Nephron (organoid): ENCODE measurements around the gene CACHD1.
"Not testable (repeated sequence)": the region's sequence is repeated elsewhere in the genome, so short reads cannot be mapped to it uniquely, and the experiment has no call there.

Experiments used
- H3K27ac Mint-ChIP-seq, 3 experiments: 2 replicates each; pipeline ENCODE4 v1.8.0; 2020; ENCODE audit warnings: mixed read lengths in 3 of 3, mild to moderate bottlenecking in 2 of 3, moderate library complexity in 1 of 3
- H3K27me3 Mint-ChIP-seq: 2 replicates; pipeline ENCODE4 v1.8.0; 2021; ENCODE audit warnings: low read depth, mild to moderate bottlenecking, moderate library complexity, mixed read lengths
- H3K36me3 Mint-ChIP-seq: 2 replicates; pipeline ENCODE4 v1.8.0; 2020; ENCODE audit warnings: low read depth, mixed read lengths
- H3K4me1 Mint-ChIP-seq: 2 replicates; pipeline ENCODE4 v1.8.0; 2020; ENCODE audit warnings: mixed read lengths
- H3K4me3 Mint-ChIP-seq, 3 experiments: 2 replicates each; pipeline ENCODE4 v1.8.0; 2020; ENCODE audit warnings: mild to moderate bottlenecking in 3 of 3, mixed read lengths in 3 of 3, moderate library complexity in 2 of 3
- H3K9me3 Mint-ChIP-seq: 2 replicates; pipeline ENCODE4 v1.8.0; 2020; ENCODE audit warnings: mixed read lengths
- CTCF ChIP-seq, 3 experiments: fragments of 200-600 bp; sonication (generic); IDR thresholded peaks; one replicate each; pipeline ENCODE4 v1.5.0; 2021; ENCODE audit warnings: antibody characterized with exemption in 3 of 3; ENCODE audit not compliant: unreplicated experiment in 3 of 3

Gene CACHD1

DNA sequence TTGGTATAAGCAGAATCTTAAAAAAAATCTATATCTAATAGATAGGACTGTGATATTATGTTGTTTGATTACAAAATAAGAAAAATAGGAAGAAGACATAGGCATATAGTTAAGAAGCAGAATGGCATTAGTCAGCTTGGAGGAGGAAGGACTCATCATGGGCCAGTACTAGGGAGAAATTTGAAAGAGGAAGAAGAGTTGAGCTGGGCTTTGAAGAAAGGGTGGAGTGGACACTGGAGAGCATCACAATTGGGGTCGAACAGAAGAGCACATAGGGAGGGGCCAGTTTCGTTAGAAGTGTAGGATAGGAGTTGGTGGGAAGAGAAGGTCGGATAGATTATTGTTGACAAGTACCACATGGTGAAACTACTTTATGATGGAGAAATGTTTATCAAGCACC, 129.3 kb downstream of the CACHD1 start:
- TF ChIP-seq CTCF (IDR thresholded peaks at IDR 0.05; ENCODE audit: unreplicated experiment in 3 of 3): no peak
- peaks cover 36% of the 10 kb centered on the region for H3K36me3 Mint-ChIP-seq
- no peaks in the 10 kb centered on the region for H3K9me3 Mint-ChIP-seq
- peaks cover 62% of the 10 kb centered on the region for H3K4me1 Mint-ChIP-seq
- H3K4me3 Mint-ChIP-seq: no peak overlapping the region
- H3K27me3 Mint-ChIP-seq: peaks cover 4% of the 10 kb centered on the region
- peak overlapping the region; percentile 2 to 51 (median 5) for H3K27ac Mint-ChIP-seq

- H3K27ac Mint-ChIP-seq: peak overlapping the region; percentile 30 to 80 (median 63)
- H3K9me3 Mint-ChIP-seq: no peaks in the 10 kb centered on the region
- no peak overlapping the region for H3K4me3 Mint-ChIP-seq
- peaks cover 37% of the 10 kb centered on the region for H3K36me3 Mint-ChIP-seq
- H3K4me1 Mint-ChIP-seq: peaks cover 43% of the 10 kb centered on the region
- peaks cover 4% of the 10 kb centered on the region for H3K27me3 Mint-ChIP-seq
- TF ChIP-seq CTCF (IDR thresholded peaks at IDR 0.05; ENCODE audit: unreplicated experiment in 3 of 3): no peak
Measured at GRCh38 chr1:64601207-64601606, 131.3 kb downstream of the CACHD1 start.

- H3K27ac Mint-ChIP-seq: no peak overlapping the region
- TF ChIP-seq CTCF (IDR thresholded peaks at IDR 0.05; ENCODE audit: unreplicated experiment in 3 of 3): no peak
- H3K36me3 Mint-ChIP-seq: peaks cover 49% of the 10 kb centered on the region
- peaks cover 14% of the 10 kb centered on the region for H3K9me3 Mint-ChIP-seq
- no peaks in the 10 kb centered on the region for H3K27me3 Mint-ChIP-seq
- no peak overlapping the region for H3K4me3 Mint-ChIP-seq
- H3K4me1 Mint-ChIP-seq: no peaks in the 10 kb centered on the region
Measured at GRCh38 chr1:64608005-64608650, 138.2 kb downstream of the CACHD1 start.

DNA sequence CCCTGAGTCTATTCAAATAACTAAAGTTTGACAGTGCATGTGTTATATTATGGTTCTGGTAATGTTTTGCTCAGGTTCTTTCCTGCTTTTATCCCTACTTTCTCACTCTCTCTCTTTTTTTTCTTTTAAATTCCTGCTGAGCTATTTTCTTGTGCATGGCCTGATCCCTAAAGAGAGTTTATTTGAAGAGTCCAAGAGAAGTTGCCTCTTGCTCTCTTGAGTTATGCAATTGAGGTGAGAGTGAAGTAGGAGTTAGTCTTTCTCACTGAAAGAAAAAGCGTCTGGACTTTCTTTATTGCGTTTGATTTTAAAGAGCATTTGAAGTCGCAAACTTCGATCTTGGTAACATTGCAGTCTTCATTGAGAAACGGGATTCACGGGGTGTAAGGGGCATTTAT, 138.7 kb downstream of the CACHD1 start:
- Mint-ChIP-seq H3K27me3 (no peaks in the 10 kb centered on the region), H3K27ac (no peak overlapping the region), H3K4me3 (no peak overlapping the region), H3K4me1 (no peaks in the 10 kb centered on the region), H3K9me3 (peaks cover 14% of the 10 kb centered on the region), H3K36me3 (peaks cover 47% of the 10 kb centered on the region)
- no peak for TF ChIP-seq CTCF (IDR thresholded peaks at IDR 0.05; ENCODE audit: unreplicated experiment in 3 of 3)

DNA sequence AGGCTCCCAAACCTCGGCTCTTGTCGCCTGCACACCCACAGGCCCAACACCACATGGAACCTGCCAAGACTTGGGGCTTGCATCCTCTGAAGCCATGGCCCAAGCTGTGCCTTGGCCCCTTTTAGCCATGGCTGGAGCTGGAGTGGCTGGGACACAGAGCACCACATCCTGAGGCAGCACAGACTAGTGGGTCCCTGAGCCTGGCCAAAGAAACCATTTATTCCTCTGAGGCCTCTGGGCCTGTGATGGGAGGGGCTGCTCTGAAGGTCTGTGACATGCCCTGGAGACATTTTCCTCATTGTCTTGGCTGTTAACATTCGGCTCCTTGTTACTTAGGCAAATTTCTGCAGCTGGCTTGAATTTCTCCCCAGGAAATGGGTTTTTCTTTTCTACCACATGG, 141.0 kb downstream of the CACHD1 start:
- not testable (repeated sequence) for H3K4me1 Mint-ChIP-seq, H3K27me3 Mint-ChIP-seq, H3K27ac Mint-ChIP-seq, H3K4me3 Mint-ChIP-seq
- Mint-ChIP-seq H3K9me3 (peaks cover 14% of the 10 kb centered on the region), H3K36me3 (peaks cover 61% of the 10 kb centered on the region)

- H3K27ac Mint-ChIP-seq: no peak overlapping the region
- H3K4me1 Mint-ChIP-seq: peaks cover 8% of the 10 kb centered on the region
- peaks cover 73% of the 10 kb centered on the region for H3K36me3 Mint-ChIP-seq
- no peaks in the 10 kb centered on the region for H3K27me3 Mint-ChIP-seq
- peaks cover 7% of the 10 kb centered on the region for H3K9me3 Mint-ChIP-seq
- no peak for TF ChIP-seq CTCF (IDR thresholded peaks at IDR 0.05; ENCODE audit: unreplicated experiment in 3 of 3)
- no peak overlapping the region for H3K4me3 Mint-ChIP-seq
Measured at GRCh38 chr1:64616039-64616438, 146.1 kb downstream of the CACHD1 start.
